HG03097 (cell line): Measurements from ENCODE around the gene EPN2.

Experiments used
- ATAC-seq: cut with Tn5 transposase; IDR thresholded peaks from one replicate; pipeline ENCODE4 v1.9.1; 2021; ENCODE audit not compliant: unreplicated experiment, low FRiP score

The EPN2 gene

GRCh38 chr17:19327031-19327783 lies 90.0 kb downstream of the EPN2 start:
- ATAC-seq, result no peak

- ATAC-seq, result no peak
Measured at GRCh38 chr17:19328441-19329061, 91.4 kb downstream of the EPN2 start.

- ATAC-seq, result no peak
Measured at GRCh38 chr17:19329136-19329535, 92.0 kb downstream of the EPN2 start.

- ATAC-seq, result no peak
Measured at GRCh38 chr17:19329839-19330238, 92.7 kb downstream of the EPN2 start.

DNA sequence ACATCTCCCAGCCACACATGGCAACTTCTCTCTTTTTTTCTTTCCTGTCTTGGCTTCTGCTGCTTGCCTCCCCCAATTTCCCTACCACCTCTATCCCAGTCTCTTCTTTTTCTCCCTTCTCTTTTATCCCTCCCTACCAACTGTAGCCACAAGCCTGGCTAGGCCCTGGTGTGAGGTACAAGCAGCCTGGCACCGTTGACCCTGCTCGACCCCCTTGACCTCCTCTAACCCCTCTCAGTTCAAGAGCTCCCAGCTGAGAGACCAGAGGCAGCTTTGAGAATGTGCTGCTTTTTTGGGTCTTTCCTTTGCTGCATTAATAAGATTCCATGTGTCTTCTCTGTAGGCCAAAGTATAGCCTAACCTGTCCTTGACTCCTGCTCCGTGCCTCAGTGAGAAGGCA lies 93.1 kb downstream of the EPN2 start:
- no peak for ATAC-seq

DNA sequence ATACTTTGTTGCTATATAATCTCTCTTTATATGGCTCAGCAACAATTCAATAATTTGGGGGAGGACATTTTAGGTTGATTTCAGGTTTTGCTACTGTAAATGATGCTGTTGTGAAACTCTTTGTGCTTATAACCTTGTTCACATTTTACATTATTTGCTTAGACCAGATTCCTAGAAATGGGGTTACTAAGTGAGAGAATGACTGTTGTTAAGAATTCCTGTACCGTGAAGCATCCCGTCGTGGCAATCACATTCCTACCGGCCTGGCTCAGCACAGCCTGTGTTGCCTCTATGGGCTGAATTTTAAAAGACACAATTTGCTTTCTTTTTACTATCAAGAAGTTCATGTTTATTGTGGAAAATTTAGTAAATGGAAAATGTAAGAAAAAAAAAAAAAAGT lies 94.0 kb downstream of the EPN2 start:
- ATAC-seq, result no peak

DNA sequence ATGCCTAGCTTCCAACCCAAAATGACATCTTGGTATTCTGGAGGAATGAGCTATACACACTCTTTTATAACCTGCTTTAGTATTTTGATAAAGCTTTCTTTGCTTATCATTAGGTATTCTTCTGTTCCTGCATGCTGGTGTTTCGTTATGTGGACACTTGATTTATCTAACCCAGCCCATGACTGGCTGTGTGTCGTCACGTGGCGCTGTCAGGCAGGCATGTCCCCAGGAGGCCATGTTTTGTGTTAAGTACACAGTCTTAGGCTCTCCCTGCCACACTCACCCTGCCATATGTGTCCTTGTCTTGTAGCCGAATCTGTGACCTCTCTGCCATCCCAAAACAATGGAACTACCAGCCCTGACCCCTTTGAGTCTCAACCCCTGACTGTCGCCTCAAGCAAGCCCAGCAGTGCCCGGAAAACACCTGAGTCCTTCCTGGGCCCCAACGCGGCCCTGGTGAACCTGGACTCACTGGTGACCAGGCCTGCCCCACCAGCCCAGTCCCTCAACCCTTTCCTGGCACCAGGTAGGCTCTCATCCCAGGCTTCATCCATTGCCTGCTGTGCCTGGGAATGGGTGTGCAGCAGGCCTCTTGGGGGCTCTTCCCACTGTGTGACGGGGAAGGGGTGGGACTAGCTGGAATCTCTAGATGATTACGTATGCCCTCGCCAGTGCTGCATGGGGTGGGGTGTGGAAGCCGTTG lies 94.5 kb downstream of the EPN2 start:
- ATAC-seq, result no peak

DNA sequence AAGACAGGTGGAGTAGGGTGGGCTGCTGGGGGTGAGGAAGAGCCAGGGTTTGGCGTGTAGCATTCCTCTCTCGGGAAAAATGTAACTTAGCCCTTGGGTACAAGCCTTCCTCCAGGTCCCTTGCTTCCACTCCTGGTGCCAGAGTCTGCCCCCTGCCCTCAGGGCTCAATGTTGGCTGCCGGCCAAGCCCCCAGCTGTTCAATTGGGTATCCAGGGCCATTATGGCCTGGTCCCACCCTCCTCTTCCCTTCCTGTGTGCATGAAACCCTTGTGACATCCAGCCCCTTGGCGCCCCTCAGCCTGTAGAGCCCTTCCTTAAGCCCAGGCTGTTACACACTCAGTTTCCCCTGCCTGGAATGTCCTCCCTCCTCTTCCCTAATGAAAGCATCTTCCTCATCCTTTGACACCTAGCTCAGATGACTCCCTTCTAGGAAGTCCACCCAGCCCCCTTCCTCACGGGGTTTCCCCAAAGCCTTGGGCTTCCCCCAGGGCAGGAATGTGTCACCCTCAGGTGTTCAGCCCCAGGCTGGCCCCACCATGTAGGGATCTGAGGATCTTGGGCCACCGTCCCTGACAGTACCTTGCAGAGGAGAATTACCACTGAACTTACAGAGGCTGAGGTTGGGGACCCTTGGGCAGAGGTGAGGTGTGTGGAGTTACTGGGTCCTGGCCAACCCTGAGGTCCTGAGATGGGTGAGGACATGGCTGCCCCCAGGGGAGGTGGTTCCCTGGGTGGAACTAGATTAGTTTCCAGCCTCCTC lies 95.4 kb downstream of the EPN2 start:
- ATAC-seq, result no peak

- no peak for ATAC-seq
Measured at GRCh38 chr17:19333132-19333440, 95.9 kb downstream of the EPN2 start.

GRCh38 chr17:19333736-19334290 lies 96.6 kb downstream of the EPN2 start:
- no peak for ATAC-seq

- no peak for ATAC-seq
Measured at GRCh38 chr17:19334331-19334730, 97.2 kb downstream of the EPN2 start.

DNA sequence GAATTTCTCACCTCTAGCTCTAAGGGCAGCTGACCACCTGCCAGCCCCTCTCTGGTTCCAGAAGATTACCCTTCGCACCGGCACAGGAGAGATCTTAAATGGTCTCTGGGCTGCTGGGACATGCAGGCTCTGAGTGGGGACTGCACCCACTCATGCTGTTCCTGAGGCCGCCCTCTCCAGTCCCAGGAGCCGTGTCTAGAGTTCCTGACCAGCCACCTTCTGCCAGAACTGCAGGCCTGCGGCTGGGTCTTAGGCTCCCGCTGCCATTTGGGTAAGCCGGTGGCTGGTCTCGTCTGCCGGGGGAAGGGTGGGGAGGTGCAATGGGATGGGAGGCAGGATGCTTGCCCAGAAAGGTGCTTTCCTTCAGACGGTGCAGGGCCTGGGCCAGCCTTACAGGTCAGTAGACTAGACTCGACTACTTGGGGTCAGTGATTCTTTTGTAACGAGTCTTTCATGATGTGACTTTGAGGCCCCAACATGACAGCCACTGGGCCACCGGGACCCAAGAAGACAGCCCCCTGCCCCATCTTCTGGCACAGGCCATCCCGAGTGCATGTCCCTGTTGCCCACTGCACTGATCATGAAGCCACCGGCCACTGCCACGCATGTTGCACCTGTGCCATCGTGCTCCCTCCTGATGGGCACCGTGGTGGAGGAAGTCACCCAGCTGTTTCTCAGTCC lies 98.9 kb downstream of the EPN2 start:
- no peak for ATAC-seq

DNA sequence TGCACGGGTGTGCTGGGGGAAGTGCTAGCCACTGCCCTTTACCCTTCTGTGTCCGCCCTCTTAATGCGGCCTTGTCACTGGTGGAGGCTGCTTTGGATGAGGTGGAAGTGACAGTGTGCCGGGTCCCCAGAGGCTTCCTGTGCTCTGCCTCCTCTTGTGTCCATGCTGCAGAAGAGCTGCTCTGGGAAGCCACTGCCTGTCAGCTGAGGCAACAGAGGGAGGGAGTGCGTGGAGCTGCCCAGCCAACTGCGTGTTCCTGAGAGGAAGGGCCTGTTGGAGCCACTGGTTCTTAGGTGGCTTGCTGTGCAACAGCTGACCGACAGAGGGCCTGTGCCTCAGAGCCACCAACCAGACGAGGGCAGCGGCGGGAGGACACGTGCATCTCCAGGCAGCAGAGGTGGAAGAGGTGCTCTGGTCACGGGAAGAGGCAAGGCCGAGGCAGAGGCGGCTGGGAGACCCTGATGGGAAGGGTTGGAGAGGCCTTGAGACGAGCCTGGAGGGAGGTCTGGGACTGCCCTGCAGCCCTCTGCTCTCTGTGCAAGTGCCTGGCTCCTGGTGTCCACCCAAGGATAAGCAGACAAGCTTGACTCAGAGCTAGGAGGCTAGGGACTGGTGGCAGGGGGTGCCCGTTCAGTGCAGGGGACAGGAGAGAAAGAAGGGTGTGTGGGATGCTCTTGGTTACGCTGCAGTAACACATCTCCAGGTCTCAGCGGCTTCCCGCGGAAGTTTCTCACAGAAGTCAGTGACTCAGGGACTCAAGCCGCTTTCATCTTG lies 100.0 kb downstream of the EPN2 start:
- no peak for ATAC-seq

DNA sequence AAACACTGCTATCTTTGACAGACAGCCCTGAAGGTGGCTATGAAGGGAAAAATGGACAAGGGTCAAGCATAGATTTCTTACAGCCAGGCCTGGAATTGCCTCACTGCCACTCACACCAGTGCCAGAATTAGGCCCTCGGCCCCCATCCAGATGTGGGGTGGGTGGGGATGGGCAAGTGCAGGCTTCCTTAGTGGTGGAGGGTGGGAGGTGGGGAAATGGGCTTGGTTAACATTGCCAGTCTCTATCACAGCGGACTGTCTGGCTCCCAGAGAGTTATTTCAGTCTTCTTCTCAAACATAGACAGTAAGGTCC lies 100.5 kb downstream of the EPN2 start:
- ATAC-seq, result no peak

DNA sequence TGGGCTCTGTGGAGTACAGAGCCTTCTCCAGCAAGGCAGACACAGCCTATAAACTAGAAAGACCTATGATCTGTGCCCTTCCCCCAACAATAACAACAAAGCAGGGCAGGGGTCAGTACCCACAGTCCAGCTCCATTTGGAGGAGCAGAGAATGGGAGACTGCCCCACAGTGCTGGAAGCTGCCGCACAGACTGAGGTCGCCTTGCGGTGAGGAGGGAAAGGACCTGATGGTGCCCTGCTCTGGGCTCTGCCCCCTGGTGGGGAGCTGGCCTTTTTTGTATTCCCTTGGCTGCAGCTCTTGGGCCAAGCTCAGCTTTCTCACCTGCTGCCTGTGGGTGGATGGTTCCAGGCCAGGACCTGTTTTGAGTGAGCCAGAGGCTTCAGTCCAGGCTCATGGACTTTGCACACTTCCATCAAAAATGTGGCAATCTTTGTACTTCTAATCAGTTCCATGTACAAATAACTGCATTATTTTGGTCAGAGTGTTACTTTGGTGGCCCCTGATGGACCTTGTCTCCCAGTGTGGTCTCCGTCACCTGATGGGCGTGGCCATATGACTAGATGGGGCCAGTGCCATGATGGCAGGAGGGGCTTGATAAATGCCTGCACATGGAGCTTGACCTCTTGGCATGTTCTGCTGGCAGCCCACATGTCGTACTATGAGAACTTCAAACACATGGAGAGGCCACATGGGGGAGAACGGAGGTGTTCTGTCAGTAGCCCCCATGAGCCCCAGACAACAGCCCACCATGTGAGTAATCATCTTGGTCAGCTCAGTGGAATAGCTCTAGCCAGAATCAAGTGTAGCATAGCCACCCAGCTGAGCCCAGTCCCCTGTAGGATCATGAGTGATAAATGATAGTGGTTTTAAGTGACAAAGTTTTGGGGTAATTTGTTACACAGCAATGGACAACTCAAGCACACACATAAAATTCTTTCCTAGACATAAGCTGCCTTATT lies 101.1 kb downstream of the EPN2 start:
- no peak for ATAC-seq

DNA sequence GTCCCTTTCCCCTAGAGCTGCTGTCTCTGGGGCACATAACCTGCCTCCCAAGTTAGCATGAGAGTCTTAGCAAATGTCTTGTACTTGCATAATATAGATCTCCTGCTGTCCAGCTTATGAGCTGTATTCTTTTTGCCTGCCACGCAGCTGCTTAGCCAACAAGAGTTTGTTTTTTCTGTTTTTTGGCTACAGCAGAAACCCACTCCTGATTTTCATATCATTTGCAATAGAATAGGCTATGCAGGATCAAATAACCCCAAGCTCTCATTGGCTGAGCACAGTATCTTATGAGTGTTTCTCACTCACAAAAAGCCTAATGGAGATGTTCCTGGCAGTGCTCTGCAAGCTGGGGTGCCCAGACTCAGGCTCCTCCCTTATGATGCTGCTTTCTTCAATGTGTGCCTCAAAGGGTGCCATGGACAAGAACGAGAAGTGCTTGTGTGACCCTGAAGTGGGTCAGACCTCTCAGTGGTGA lies 102.2 kb downstream of the EPN2 start:
- no peak for ATAC-seq

DNA sequence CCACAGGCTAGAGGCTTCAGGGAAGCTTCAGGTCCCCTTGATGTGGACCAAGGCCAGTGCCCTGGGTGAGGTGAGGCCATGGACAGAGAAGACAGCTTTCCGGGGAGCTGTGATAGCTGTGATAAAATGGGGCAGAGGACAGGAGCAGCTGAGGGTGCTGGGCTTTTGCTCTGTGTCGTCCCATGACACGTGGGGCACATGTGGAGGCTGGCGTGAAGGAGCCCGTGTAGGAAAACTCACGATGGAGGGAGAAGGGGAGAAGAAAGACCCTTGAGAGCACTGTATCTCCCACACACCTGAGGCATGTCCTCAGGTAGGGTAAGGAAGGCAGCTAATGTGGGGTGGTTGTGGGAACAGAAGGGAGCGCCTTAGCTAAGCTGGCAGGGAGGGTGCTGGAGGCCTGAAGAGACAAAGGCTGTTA lies 104.1 kb downstream of the EPN2 start:
- no peak for ATAC-seq
